GM12864 (cell line): ENCODE measurements around the gene CDH13.

ENCODE experiments used
- DNase-seq: peaks from one replicate; pipeline ENCODE4 v3.0.0-alpha.2; 2011; ENCODE audit warnings: low read depth
- H3K4me3 ChIP-seq: 2 replicates; pipeline ENCODE4 v1.5.1; 2011; ENCODE audit warnings: mild to moderate bottlenecking, low read depth, low read length, control low read depth
- CTCF ChIP-seq: IDR thresholded peaks from 2 replicates; pipeline ENCODE4 v1.5.1; 2011; ENCODE audit warnings: low read depth, mild to moderate bottlenecking, moderate library complexity, low read length, control low read depth, inconsistent platforms; ENCODE audit errors: missing control alignments

The CDH13 gene

DNA sequence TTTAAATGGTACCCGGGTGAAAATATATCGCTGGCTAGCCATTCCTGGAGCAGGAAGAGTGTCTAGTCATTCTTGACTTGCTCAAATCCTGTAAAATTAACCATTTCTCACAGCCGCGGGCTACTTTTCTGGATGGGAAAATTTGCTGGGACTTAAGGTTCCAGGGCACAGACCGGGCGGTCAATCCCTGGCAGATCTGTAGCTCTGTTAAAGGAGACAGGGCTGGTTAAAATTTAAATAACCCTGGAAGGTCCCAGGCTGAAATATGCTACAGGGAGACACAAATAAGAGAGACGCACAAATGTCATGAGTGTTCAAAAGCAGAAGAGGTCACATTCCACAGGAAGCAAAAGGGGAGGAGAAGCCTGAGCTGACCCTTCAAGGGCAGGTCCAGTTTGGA, 951.4 kb downstream of the CDH13 start:
- no peak for DNase-seq
- H3K4me3 ChIP-seq, result no peak overlapping the region
- no peak for TF ChIP-seq CTCF

DNA sequence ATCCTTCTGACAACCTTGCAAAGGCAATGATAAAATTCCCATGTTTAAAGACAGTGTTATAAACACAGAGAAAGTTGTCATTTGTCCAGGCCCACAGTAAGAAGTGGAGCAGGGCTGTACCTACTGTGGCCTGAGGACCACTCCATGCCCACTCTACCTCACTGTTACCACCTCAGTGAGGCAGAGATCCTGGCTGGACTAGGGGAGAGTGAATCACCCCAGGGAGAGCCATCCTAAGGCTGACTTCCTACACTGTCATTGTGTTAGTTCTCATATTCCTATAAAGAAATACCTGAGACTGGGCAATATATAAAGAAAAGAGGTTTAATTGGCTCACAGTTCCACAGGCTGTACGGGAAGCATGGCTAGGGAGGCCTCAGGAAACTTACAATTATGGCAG, 952.3 kb downstream of the CDH13 start:
- no peak overlapping the region for H3K4me3 ChIP-seq
- DNase-seq, result no peak
- TF ChIP-seq CTCF, result no peak

GRCh38 chr16:83579436-83579835, 952.7 kb downstream of the CDH13 start:
- no peak overlapping the region for H3K4me3 ChIP-seq
- DNase-seq, result no peak

DNA sequence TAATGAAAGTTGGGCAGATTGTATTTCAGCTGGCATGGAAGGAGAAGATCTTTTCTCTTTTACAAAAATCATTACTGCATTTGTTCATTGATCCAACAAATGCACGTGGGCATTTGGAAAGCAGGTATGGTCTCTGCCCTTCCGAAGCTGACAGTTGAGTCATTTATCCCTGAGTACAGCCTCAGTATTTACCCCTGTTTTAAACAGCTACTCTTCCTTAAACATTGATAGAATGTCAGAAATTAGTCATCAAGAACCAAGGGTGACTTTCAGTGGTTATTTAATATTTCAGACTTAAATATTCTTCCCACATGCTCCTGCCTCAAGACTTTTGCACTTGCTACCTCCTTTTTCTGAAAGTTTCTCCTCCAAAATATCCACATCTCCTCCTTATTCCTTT, 954.3 kb downstream of the CDH13 start:
- H3K4me3 ChIP-seq, result no peak overlapping the region
- TF ChIP-seq CTCF, result no peak
- no peak for DNase-seq

More at GRCh38 chr16:83579436-83579835, 952.7 kb downstream of the CDH13 start:
- no peak for TF ChIP-seq CTCF

GRCh38 chr16:83581994-83582747, 955.4 kb downstream of the CDH13 start:
- TF ChIP-seq CTCF, result no peak
- DNase-seq, result no peak
- no peak overlapping the region for H3K4me3 ChIP-seq

DNA sequence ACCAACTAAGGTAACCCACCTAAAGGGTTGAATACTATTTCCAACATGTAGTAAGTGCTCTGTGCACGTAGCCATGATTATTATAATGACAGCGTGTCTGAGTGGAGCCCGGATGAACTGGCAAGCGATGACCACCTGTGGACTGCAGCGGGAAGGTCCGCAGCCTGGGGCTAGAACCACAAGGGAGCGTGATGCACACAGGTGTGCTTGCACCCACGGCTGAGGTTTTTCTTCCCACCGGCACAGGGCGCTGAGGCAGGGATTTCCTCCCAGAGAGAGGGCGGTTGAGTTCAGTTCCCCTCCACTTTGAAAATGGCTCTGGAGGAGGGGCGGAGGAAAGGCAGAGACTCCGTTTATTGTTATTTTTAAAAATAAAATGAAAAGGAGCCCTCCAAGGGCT, 959.3 kb downstream of the CDH13 start:
- no peak for TF ChIP-seq CTCF
- no peak overlapping the region for H3K4me3 ChIP-seq
- no peak for DNase-seq

DNA sequence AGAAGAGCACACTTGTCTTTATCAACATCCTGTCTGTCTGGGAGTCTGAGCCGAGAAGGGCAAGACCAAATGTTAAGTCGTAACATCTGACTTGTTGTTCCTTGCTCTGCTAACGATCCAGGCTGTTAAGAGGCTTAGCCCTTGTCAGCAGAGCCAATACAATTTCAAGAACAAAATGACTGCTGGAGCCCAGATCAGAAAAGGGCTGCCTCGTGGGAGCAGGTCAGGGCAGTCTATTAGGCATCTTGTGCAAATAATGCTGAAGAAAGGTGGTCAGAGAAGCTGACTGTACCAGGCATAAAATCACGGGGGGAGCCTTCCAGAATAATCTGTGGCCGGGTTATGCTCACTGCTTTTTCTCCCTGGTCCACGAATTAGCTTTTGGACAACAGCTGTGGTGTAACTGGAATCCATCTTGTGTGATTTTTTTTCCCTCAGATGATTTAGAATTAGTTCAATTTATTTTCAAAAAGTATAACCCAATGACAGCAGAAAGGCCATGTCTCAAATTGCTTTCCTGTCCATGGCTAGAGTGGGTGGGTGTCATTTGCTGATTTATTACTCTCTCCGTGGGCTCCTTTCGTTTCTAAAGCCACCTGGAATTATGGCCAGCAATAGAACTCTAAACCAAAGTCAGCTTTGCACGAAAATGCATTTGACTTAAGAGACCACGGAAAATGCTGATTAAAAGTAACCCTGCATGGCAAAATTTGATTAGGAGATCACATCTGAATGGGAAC, 959.9 kb downstream of the CDH13 start:
- TF ChIP-seq CTCF, result no peak
- no peak overlapping the region for H3K4me3 ChIP-seq
- DNase-seq, result no peak
